T-helper 9 cell (primary cell): ENCODE results near the gene ERC1.
"Not testable (repeated sequence)": the region's sequence is repeated elsewhere in the genome, so short reads cannot be mapped to it uniquely, and the experiment has no call there.

Experiments
- DNase-seq: peaks from one replicate; pipeline ENCODE4 v3.0.0-alpha.2; 2020

ERC1 gene

DNA sequence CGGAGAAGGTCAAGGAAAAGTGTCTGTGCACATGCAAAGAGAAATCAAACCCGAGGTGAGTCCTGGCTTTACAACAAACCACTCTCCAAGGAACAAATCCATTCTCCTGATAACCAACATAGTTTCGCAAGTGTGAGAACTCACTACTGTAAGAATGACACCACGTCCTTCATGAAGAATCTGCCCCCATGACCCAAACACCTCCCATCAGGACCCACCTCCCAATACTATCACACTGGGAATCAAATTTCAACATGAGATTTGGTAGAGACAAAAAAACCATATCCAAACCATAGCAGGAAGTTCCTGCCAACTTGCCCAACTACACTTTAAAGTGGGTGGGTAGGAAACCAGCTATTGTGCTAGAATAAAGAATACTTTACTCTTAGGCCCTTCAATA is 2.4 kb upstream of the ERC1 start:
- no peak for DNase-seq

- DNase-seq = no peak
Measured at GRCh38 chr12:989051-989450, 2.0 kb upstream of the ERC1 start.

DNA sequence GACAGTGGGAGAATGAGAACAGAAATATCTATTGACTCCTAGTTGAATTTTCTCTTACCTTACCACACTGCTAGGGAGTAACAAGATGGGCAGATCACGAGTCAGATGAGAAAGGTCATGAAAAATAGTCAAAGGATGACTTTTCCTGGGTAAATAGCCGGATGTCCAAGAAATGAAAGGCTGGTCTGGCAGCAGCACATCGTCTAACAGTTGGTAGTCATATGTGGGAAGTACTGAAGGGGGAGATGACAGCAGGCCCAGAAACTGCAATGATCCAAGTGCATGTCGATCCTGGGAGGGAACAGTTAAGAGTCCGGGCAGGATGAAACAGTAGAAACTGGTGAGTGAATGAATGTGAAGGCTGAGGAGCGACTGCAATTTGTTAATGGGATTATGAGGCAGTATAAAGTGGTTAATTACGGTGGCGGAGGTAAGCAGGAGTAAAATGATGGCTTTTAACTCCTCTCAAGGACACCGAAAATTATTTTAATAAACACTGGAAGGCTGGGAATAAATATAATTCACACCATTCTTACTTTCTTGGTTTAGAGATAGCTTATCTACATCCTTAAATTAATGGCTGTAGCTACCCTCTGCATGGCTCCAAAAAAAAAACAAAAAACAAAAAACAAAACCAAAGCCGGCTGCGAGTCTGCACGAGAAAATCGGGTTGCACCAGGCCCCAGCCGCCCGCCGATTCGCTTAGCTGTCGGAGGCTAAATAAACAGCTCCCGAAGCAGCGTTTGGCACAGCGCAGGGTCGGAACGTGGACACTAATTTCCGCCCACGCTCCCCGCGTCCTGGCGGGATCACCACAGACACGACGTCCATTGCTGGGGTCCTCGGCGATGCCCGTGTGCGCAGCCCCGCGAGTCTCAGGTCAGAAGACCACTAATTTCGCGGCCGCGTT is 1.0 kb upstream of the ERC1 start:
- DNase-seq = peak; percentile 19

DNA sequence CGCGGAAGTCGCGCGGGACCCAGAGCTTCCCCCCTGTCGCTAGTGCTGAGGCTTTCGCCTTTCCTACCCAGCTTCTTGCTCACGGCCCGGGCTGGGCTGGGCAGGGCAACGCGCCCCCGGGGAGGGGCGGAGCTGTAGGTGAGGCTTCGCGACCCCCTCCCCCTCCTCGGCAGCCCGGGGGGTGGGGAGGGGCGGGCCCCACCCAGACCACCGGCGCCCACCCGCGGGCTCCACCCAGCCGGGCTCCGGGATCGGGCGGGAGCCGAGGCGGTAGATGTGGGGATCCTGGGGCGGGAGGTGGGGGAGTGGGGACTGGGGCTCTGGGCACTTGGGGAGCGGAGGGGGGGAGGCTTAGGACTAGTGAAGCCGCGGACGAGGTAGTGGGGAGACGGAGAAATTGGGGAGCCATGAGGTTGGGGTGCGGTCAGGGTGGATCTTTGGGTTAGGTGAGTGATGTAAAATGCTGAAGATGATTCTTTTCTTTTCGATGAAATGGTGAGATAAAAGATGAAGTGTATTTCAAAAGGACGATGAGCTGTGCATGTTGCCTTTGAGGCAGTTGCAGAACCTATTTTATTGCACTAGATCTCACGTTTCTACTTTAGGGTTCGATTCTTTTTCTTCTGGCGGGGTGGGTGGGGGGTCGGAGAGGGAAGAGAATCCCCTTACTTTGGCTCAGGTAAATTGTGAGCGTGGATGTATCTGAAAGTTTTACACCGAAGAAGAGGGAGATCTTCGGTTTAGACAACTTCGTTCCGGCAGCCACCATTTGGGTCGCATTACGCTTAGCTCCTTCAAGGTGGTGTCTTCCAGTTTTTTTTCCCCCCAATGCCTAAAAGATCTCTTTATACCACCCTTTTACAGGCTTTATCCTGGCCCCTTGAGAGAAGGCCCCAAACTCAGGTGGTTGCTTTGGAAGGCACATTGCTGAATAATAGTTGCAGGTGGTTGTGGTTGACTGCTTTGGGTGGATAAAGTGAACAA is 619 bp downstream of the ERC1 start:
- DNase-seq = peak; percentile 34

GRCh38 chr12:992647-993046 is 1.6 kb downstream of the ERC1 start:
- DNase-seq = no peak

DNA sequence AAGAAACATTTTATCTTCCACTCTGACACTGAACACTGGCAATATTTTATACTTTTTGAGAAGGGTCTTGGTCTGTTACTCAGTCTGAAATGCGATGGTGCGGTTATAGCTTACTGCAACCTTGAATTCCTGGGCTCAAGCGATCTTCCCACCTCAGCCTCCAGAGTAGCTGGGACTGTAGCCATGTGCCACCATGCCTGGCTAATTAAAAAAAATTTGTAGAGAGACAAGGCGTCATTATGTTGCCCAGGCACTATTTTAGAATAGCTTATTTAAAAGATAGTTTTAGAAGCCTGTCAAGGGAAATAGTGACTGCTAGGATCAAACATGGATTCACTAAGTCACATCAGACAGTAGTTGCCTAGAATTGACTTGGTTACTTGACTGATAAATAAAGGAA is 5.9 kb downstream of the ERC1 start:
- DNase-seq = no peak

DNA sequence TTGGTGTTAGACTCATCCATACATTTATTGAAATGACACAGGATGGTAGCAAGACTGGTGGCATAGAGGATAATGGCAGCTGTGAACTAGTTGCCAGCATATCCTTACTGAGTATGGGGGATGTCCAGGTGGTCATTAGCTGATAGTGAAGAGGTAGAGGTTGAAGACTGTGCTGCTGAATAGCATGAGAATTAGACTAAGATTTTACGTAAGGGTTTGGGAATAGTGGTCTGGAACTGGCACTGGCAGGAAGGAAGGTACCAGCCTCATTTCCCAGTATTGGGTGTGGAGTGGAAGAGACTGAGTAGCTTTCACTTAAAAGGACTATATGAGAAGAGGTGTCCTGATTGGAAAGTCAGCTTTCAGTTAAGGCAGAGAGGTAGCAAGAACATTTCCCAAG is 6.5 kb downstream of the ERC1 start:
- DNase-seq = no peak

DNA sequence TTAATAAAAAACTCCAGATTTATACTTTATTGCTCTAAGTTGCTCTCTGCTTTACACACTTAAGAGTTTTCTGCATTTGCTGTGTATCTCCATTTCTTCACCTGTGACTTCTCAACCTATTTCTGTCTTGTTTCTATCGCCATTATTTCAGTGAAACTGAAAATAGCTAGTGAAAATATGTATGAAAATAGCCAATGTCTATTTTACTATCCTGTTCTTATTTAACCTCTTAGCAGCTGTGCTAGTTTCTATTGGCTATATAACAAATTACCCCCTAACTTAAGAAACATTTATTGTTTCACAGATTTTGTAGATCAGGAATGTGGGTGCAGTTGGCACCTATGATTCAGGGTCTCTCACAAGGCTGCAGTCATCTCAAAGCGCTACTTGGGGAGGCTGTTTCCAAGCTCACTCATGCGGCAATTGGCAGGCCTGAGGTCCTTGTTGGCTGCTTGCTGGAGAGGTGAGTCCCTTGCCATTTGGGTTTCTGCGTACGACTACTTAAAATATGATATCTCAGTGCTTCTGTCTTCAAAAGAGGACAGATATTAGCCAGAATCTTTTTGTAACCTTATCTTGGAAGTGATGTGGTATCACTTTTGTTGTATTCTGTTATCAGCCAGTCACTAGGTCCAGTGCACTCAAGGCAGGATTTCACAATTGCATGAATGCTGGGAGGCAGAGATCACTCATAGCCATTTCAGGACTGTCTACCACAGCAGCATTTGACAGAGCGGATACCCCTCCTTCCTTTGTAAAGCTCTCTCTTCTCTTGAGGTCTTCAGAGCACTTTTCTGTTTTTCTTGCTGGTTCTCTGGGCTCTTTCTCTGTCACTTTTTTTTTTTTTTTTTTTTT is 7.2 kb downstream of the ERC1 start:
- no peak for DNase-seq

DNA sequence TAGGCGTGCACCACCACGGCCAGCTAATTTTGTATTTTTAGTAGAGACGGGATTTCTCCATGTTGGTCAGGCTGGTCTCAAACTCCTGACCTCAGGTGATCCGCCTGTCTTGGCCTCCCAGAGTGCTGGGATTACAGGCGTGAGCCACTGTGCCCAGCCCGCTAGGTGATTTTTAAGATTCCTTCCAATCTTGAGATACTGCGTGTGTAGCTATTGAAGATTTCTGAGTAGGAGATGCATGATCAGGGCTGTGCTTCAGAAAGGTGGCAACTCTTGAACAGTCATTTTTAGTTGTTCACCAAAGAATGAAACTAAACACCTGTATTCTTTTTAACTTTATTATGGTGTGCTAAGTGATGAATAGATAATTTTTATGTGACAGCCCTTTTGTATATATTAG is 8.7 kb downstream of the ERC1 start:
- not testable (repeated sequence) for DNase-seq

DNA sequence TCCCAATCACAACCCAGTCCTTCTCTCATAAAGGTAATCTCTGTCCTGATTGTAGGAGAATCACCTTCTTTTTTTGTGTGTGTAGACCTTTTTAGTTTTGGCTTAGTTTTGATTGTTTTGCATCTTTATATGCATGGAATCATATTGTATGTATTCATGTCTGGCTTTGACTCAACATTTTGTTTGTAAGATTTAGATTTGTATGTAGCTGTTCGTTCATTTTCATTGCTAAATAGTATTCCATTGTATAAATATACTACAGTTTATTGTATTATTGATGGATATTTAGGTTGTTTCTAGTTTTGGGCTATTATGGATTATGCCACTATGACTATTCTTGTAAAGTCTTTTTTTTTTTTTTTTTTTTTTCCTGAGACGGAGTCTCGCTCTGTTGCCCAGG is 10.5 kb downstream of the ERC1 start:
- no peak for DNase-seq

DNA sequence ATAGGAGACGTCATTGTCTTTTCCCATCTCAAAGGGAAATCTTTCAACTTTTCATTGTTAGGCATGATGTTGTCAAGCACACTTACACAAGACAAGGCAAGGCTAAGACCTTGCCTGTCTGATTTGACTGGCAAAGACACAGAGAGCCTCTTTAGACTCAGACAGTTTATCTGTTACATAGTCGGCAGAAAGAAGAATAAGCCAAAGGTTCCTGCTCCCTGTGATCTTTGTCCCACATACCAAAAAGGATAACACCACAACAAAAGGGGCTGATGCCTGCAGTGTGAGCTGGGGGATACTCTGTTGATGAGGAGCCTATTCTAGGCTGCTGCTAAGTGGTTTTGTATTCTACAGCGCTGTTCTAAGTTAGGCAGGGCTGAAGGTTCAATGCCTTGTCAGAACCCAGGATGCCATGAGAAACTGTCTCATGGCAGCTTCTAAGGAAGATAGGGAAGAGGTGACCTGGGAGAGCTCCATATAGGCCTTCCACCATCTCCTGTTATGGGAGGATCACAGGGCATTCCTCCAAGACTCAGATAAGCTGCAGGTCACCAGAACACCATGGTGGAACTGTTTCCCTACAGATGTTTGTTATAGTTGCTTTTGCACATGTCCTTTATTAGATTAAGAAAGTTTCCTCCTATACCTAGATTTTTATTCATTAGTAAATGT is 12.7 kb downstream of the ERC1 start:
- DNase-seq = no peak

GRCh38 chr12:1006255-1006654 is 15.2 kb downstream of the ERC1 start:
- DNase-seq = no peak

GRCh38 chr12:1007276-1007675 is 16.3 kb downstream of the ERC1 start:
- DNase-seq = no peak

- DNase-seq = no peak
Measured at GRCh38 chr12:1007994-1008393, 17.0 kb downstream of the ERC1 start.

GRCh38 chr12:1011091-1011490 is 20.1 kb downstream of the ERC1 start:
- no peak for DNase-seq

GRCh38 chr12:1013618-1014489 is 22.8 kb downstream of the ERC1 start:
- DNase-seq = no peak

DNA sequence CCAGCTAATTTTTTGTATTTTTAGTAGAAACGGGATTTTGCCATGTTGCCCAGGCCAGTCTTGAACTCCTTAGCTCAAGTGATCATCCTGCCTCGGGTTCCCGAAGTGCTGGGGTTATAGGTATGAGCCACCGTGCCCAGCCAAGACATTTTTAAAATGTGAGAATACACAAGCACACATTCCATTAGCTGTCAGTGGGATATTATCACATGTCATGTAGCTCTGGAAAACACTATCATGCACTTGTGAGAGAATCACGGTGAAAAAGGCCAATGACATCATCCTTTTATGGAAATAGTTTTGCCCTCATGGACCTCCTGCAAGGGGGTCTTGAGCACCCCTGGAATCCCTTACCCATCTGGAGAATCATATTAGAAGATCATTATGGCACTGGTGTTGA is 28.3 kb downstream of the ERC1 start:
- no peak for DNase-seq

DNA sequence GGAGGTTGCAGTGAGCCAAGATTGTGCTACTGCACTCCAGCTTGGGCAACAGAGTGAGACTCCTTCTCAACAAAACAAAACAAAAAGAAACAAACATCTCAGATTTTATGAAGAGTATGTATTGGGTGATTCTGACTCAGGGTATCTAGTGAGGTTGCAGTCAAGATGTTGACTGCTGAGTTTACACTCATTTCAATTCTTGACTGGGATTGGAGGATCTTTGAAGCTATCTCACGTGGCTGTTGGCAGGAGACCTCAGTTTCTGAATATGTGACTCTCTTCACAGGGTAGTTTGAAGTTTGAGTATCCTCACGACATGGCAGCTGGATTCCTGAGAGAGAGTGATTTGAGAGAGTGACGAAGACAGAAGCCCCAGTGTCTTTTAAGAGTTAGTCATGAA is 29.4 kb downstream of the ERC1 start:
- DNase-seq = no peak

DNA sequence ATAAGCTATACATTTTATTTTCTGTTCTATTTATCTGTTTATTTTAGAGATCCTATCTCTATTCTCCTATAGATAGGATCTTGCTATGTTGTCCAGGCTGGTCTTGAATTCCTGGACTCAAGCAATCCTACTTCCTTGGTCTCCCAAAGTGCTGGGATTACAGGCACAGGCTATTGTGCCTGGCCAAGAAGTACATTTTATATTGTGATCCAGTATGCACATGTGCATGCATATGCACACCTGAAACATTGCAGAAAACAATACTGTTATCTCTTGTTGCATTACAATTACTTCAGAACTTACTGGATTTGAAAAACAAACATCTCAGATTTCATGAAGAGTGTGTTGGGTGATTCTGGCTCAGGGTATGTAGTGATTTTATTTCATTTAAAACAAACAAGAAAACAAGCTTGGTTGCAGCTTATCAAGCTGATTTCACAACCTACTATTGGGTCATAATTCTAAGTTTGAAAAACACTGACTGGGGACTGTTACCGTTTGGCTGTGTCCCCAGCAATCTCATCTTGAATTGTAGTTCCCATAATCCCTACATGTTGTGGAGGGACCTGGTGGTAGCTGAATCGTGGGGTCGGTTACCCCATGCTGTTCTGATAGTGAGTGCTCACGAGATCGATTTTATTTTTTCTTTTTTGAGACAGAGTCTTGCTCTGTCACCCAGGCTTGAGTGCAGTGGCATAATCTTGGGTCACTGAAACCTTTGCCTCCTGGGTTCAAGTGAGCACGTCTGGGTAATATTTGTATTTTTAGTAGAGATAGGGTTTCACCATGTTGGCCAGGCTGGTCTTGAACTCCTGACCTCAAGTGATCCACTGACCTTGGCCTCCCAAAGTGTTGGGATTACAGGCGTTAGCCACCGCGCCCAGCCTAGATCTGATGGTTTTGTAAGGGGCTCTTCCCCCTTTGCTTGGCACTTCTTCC is 31.3 kb downstream of the ERC1 start:
- DNase-seq = no peak

DNA sequence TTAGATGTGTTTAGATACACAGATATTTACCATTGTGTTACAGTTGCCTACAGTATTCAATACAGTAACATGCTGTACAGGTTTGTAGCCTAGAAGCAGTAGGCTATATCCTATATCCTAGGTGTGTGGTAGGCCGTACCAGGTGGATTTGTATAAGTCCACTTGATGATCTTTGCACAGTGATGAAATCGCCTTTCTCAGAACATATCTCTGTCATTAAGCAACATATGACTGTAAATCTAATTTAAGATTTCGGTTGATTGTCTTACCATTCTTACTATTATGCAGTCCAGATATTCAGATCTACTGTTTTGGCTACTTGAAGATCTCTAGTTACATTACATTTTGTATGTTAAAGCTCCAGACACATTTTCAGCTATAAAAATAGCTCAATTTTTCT is 39.8 kb downstream of the ERC1 start:
- no peak for DNase-seq
